Skeletal muscle cell (primary cell): ENCODE measurements around the gene ZNF14.
"Not testable (repeated sequence)": the region's sequence is repeated elsewhere in the genome, so short reads cannot be mapped to it uniquely, and the experiment has no call there.

Source experiments
- DNase-seq: peaks from one replicate; pipeline ENCODE4 v3.0.0-alpha.2; 2010; ENCODE audit warnings: low read depth
- H3K4me3 ChIP-seq: 2 replicates; pipeline ENCODE4 v1.5.1; 2011; ENCODE audit warnings: low read depth, mild to moderate bottlenecking, control low read depth, low read length, moderate library complexity

Gene ZNF14

DNA sequence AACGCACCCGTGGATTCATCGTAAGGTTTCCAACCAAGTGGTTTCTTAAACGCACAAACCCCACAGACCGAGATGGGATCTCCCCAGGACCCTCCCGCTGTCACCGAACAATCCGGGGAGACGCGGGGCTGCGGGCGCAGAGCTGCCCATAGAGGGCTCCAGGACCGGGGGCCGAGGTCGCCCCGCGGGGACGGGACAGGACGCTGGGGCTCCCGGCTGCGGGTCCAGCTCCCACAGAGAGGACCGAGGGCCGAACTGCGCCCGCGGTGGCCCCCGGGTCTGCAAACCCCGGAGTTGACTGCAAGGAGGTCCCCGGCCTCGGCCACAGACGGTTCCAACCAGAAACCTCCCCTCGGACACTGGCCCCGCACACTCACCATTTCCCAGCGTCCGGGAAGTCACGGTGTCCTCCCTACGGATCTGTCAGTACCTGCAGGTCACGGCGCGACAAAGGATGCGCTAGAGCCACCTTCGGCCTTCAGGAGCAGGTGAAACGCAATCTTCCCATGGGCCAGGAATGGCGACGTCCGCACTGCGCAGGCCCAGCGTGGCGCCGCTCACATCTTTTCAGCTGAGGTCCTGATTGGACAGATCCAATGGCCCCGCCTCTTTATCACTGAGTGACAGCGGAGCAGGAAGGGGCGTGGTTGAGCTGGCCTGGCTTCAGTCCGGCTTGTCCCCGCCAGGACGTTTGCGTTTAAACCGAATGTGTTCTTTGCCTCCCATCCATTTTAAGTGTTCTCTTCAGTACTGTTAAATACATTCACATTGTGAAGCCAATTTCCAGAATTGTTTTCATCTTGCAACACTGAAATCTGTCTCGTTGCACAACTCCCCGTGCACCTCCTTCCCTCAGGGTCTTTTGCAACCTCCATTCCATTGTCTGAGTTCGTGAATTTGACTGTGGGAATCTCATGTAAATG, at the start of gene ZNF14:
TSS of gene ZNF14 (minus strand) at position 534 of the 923 bp plus-strand sequence. CDS start at position 380, 154 bp downstream.
- H3K4me3 ChIP-seq, result peak within 1 kb of the TSS; percentile 96
- DNase-seq, result peak; percentile 68

- not testable (repeated sequence) for DNase-seq, H3K4me3 ChIP-seq
These were observed 48.9 kb upstream of the ZNF14 start for GRCh38 chr19:19781791-19782190.

DNA sequence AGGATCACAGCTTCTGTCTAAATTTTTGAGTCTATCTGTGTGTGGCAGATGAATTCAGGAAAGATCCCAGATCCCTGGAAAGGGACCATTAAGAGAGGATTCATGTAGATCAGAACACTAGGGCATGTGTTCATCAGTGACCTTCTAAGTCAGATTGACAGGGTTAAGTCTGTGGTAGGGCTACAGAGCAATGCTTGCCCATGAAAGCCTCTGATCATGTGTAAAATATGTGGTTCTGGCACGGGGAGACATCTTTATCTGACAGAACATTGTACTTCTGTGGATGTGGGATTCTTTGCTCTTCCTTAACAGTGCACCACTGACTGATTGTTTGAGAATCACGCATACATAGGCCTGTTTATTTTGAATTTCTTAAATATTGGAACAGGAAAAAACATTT, 45.8 kb upstream of the ZNF14 start:
- no peak for DNase-seq
- no peak overlapping the region for H3K4me3 ChIP-seq

DNA sequence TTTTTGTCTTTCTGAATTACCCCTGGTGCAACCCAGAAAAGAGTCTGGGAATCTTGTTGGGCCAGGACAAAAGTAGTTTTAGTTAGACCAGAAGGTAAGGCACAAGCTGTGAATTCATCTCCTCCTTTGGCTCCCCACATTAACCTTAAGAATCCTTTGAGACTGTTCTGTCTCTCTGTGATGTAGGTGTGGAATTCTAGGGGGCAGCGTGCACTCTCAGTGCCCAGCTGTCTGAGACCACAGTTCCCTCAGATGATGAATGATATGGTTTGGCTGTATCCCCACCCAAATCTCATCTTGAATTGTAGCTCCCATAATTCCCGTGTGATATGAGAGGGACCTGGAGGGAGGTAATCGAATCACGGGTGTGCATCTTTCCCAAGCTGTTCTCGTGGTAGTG, 44.8 kb upstream of the ZNF14 start:
- H3K4me3 ChIP-seq, result peak overlapping the region; percentile 91
- DNase-seq, result no peak

DNA sequence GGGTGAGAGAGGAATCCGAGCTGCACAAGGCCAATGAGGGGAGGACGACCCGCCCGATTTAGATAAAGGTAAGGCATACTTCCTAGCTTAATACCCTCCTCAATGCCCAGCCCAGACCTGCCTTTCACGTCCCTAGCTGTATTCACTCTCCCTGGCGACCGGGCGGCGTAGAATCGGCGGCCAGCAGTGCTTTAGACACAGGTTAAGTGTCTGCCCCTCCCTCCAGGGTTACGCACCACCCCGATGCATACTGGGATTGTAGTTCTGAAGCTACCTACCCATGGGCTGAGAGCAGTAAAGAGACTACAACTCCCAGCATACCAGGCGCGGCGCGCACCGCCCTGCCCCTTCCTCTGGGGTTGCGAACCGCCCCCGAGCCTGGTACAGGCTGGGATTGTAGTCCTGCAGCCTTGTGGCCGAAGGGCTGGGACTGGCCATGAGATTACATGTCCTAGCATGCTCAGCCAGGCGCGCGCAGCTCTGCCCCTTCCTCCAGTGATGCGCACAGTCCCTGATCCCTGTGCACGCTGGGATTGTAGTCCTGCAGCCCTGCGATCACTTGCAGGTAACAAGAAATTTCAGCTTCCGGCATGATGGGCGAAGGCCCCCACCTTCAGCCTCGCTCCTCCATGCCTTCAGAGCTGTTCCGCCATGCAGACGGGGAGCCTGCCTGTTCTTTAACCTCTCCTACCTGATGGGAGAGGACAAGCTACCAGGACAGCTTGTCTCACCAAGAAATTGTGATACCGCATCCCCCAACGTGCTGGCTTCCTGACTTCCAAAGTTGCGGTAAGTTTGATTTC, 43.5 kb upstream of the ZNF14 start:
- H3K4me3 ChIP-seq, result peak overlapping the region; percentile 91
- peak; percentile 99 for DNase-seq

DNA sequence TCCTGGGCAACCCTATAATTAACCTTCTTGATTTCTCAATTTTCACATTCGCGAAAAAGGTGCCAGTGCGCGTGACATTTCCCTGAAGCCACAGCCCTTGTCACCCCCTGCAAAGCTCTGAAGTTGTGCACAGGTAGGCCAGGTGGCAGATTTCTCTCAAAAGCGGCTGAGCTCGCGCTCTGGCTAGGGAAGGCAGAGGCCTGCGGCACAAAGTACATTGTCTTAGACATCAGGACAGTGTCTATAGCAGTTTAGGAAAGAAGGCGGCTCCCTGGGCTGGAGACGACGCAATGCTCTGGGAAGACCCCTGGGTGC, 42.9 kb upstream of the ZNF14 start:
- peak overlapping the region; percentile 91 for H3K4me3 ChIP-seq
- DNase-seq, result no peak

GRCh38 chr19:19774354-19775033, 41.6 kb upstream of the ZNF14 start:
- no peak overlapping the region for H3K4me3 ChIP-seq
- DNase-seq, result no peak

DNA sequence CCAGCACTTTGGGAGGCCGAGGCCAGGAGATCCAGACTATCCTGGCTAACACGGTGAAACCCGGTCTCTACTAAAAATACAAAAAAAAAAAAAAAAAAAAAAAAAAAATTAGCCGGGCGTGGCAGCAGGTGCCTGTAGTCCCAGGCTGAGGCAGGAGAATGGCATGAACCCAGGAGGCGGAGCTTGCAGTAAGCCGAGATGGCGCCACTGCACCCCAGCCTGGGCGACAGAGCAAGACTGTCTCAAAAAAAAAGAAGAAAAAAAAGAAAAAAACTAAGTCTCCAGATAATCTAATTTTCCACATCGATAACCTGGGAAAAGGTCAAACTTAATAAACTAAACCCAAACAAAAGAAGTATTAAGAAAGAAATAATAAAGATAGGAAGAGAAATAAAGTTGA, 39.1 kb upstream of the ZNF14 start:
- DNase-seq, H3K4me3 ChIP-seq: not testable (repeated sequence)

DNA sequence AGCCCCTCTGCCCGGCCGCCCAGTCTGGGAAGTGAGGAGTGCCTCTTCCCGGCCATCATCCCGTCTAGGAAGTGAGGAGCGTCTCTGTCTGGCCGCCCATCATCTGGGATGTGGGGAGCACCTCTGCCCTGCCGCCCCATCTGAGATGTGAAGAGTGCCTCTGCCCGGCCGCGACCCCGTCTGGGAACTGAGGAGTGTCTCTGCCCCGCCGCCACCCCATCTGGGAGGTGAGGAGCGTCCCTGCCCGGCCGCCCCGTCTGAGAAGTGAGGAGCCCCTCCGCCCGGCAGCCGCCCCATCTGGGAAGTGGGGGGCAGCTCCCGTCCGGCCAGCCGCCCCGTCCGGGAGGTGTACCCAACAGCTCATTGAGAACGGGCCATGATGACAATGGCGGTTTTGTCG, 37.1 kb upstream of the ZNF14 start:
- not testable (repeated sequence) for H3K4me3 ChIP-seq, DNase-seq

DNA sequence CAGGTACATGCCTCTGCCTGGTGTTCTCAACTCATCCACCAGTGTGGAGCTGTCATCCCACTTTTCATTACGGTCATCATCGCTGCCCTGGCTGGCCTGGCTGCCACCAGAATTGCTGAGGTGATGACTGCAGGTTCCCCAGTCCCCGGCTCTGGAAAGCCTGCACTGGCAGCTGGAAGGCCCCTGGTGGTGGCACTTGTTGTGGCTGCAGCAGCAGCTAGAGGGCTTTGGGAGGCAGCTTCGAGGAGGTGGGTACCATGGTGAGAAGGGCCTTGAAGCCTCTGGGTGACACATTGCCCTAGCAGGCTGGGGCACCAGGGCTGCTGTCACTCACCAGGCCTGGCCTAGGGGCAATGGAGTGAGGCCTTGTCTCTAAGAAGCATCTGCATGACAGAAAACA, 25.3 kb upstream of the ZNF14 start:
- no peak for DNase-seq
- no peak overlapping the region for H3K4me3 ChIP-seq

- H3K4me3 ChIP-seq, result no peak overlapping the region
- DNase-seq, result no peak
These were observed 20.0 kb upstream of the ZNF14 start for GRCh38 chr19:19752760-19753403.

DNA sequence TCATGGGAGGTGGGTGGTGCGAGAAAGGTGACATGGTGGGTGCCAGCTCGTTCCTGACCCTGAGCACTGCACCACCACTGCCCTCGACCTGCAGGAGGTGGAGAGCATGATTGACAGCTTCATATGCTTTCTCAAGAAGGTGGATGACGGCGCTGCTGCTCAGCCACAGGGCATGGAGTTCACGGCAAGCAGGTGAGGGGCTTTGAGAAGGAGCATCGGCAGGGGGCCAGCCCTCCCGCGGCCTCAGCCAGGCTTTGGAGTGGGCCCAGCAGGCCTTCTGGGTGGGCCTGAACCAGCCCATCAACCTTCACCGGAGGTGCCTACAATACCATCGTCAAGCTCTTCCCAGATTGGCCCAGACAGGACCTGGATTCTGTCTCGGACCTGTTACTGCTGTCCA, 18.9 kb upstream of the ZNF14 start:
- no peak for DNase-seq
- H3K4me3 ChIP-seq, result no peak overlapping the region

- H3K4me3 ChIP-seq, result no peak overlapping the region
- DNase-seq, result no peak
These were observed 18.2 kb upstream of the ZNF14 start for GRCh38 chr19:19750842-19751790.

- H3K4me3 ChIP-seq, result no peak overlapping the region
- no peak for DNase-seq
These were observed 17.3 kb upstream of the ZNF14 start for GRCh38 chr19:19749908-19750841.

DNA sequence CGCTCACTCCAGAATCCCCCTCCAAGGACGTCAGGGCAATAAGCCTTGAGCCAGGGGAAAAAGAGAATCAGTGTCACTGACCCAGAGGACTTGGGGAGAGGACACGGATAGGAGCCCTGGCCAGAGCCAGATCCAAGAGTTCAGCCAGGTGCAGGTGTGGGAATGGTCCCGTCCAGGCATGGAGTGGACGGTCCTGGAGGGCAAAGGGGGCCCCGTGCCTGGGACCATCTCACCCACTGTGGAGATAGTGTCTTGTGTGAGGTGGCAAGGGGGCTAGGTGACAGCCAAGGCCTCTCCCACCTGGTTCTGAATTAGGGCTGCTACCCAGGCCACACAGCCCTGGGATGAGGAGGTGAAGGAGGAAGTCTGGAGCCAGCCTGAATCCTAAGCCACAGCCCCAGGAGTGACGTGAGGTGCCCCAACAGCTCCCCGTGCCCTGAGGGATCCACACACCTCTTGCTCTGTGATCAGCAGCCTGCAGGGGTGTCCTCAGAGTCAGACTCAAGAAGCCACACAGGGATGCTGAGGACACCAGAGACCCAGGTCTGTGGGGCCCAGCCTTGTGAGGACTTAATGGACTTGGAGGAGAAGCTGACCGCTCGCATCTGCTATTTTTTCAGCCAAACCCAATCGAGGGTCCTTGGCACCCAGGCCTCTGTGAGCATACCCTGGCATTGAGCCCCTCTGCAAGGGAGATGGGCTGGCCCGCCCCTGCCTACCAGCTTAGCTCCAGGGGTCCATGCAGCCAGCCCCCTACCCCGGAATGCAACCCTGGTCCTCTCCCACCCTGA, 16.4 kb upstream of the ZNF14 start:
- no peak overlapping the region for H3K4me3 ChIP-seq
- no peak for DNase-seq

- no peak for DNase-seq
- no peak overlapping the region for H3K4me3 ChIP-seq
These were observed 15.5 kb upstream of the ZNF14 start for GRCh38 chr19:19748249-19748938.
